Smooth muscle cell of the pulmonary artery (primary cell): ENCODE data around the gene ERAP2. TPM values are rescaled to one million over a fixed set of nuclear protein-coding genes. Genes with fewer than 3 reads are reported as not detected.

Experiments
- total RNA-seq: library from RNA; depleted of rRNA; stranded (reverse); fragments of >200 nt; gene quantifications from 2 replicates; pipeline ENCODE4 v1.2.3, GENCODE V29; 2014

Gene ERAP2, protein sequence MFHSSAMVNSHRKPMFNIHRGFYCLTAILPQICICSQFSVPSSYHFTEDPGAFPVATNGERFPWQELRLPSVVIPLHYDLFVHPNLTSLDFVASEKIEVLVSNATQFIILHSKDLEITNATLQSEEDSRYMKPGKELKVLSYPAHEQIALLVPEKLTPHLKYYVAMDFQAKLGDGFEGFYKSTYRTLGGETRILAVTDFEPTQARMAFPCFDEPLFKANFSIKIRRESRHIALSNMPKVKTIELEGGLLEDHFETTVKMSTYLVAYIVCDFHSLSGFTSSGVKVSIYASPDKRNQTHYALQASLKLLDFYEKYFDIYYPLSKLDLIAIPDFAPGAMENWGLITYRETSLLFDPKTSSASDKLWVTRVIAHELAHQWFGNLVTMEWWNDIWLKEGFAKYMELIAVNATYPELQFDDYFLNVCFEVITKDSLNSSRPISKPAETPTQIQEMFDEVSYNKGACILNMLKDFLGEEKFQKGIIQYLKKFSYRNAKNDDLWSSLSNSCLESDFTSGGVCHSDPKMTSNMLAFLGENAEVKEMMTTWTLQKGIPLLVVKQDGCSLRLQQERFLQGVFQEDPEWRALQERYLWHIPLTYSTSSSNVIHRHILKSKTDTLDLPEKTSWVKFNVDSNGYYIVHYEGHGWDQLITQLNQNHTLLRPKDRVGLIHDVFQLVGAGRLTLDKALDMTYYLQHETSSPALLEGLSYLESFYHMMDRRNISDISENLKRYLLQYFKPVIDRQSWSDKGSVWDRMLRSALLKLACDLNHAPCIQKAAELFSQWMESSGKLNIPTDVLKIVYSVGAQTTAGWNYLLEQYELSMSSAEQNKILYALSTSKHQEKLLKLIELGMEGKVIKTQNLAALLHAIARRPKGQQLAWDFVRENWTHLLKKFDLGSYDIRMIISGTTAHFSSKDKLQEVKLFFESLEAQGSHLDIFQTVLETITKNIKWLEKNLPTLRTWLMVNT
- 4.5 and 102 TPM in 2 replicates for total RNA-seq

DNA sequence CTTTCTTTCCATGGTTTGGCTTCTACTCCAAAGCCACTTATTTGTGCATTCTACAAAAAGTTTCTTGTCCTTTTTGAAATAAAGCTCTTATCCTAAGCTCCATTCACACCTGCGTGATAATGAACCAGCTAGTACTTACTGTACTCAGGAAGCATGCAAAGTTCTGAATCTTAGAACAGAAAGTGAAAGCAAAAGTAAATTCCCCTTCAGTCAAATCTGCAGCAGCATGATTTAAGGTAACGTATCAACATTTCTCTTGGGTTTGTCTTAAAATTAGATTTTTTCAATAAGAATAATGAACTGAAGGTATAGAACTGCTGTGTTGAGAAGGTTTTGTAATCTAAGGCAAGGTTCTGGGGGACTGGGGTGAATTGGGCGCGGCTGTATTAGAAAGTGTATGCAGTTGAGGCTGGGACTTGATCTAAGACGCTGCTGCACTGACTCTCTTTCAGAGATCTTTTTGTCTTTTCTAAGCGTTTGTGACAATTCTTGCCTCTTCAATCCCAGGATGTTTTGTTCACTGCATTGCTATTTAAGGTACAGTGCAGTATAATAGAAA lies at the start of gene ERAP2:
Gene ERAP2 (plus strand): TSS at position 209 of the 559 bp plus-strand sequence. CDS start 3,186 bp downstream, outside the sequence.

DNA sequence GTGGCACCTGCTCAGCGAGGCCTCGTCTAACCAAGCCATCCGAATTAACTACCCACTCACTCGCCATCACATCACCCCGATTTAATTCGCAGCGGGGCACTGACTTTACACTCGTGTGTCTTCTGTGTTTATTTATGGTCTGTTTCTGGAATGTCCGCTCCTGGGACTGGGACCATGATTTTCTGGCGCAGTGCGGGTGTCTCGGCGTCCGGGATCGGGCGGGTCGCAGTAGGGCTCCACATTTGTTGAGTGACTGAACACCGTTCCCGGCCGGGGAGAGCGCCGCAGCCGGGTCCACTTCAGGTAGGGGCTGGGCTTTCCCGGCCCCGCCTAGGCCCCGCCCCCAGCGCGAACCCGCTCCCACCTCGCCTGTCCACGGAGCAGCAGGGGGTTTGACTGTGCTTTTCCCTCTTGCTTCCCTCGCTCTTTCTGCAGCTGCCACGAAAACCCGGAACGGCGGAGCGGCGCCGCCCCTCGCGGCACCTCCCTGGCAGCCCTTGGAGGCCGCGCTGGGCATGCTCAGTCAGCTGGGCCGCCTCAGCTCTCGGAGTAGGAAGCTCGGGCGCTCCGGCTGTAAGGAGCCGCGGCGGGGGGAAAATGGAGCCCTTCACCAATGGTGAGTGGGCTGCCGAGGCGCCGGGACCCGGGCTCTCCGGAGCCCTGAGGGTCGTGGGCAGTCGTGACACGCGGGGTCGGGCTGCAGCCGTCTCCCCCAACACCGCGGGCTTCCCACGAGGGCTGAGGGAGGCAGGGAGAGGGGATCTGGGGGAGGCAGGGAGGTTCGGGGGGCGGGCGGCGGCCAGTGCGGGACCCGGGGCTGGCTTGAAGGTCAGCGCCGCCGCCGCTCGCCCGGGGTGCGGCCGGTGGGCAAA lies 59.5 kb downstream of the ERAP2 start, which contains the start of gene LNPEP:
Gene LNPEP (plus strand): TSS at position 522 of the 872 bp plus-strand sequence. CDS start 76 bp downstream, at position 598.

Other genes with a start within 250 kb of the ERAP2 start
- gene CAST, start 214.1 kb upstream of the ERAP2 start, total RNA-seq = 164 and 193 TPM in 2 replicates
- gene ERAP1, start 68.6 kb upstream of the ERAP2 start, total RNA-seq = 48.7 and 77.7 TPM in 2 replicates
- gene LNPEP, start 59.6 kb downstream of the ERAP2 start, total RNA-seq = 45.4 and 52.7 TPM in 2 replicates